Lower leg skin (tissue), 3 donors: ENCODE measurements around the gene RPL36A.

Experiments used
- POLR2A ChIP-seq, 2 donors: fragments of 450-650 bp; IDR thresholded peaks; one replicate each; pipeline ENCODE4 v1.6.1; 2016 to 2017; ENCODE audit warnings: antibody characterized with exemption in 2 of 2, mild to moderate bottlenecking in 1 of 2, moderate library complexity in 1 of 2
- TF ChIP-seq, protein P1 (sequence below), 3 donors: fragments of 450-650 bp; IDR thresholded peaks; one replicate each; pipeline ENCODE4 v1.5.1; 2016; ENCODE audit warnings: antibody characterized with exemption in 3 of 3, mild to moderate bottlenecking in 3 of 3, moderate library complexity in 2 of 3

DNA sequence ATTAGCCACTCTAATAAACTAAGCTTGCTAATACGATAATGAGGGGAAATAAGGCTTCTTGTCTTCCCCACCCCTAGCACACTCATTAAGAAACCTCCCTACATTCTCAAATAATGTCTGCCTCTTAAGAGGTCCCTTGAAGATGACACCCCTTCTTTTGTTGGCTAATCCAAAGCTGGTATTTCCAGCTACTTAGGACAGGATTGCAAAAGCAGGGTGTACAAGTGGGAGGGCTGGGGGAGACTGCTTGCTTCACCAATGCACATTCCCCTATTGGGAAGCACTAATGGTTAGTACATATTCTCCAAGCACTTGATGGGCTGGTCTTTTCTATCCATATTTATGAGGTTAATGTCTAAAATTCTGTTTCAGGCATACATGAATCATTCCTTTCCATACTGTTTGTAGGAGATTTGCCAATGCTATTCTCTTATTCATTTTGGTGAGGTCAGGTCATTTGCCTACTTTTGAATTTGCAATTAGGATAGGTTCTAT lies 25.5 kb upstream of the RPL36A start:
- TF ChIP-seq, protein P1, sequence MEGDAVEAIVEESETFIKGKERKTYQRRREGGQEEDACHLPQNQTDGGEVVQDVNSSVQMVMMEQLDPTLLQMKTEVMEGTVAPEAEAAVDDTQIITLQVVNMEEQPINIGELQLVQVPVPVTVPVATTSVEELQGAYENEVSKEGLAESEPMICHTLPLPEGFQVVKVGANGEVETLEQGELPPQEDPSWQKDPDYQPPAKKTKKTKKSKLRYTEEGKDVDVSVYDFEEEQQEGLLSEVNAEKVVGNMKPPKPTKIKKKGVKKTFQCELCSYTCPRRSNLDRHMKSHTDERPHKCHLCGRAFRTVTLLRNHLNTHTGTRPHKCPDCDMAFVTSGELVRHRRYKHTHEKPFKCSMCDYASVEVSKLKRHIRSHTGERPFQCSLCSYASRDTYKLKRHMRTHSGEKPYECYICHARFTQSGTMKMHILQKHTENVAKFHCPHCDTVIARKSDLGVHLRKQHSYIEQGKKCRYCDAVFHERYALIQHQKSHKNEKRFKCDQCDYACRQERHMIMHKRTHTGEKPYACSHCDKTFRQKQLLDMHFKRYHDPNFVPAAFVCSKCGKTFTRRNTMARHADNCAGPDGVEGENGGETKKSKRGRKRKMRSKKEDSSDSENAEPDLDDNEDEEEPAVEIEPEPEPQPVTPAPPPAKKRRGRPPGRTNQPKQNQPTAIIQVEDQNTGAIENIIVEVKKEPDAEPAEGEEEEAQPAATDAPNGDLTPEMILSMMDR (IDR thresholded peaks at IDR 0.05), result no peak
- TF ChIP-seq POLR2A (IDR thresholded peaks at IDR 0.05), result no peak
